HepG2 (cell line): Measurements from ENCODE around the gene RNASE12.

ENCODE experiments used
- JUN ChIP-seq: sonication (generic); formaldehyde crosslinking; IDR thresholded peaks from 2 replicates; pipeline ENCODE4 v1.4.0; 2020; ENCODE audit warnings: mild to moderate bottlenecking, missing genetic modification reagents
- POLR2A ChIP-seq, 2 experiments: IDR thresholded peaks; 2 replicates each; pipeline ENCODE4 v1.6.1; 2011; ENCODE audit warnings: low read depth in 2 of 2, low read length in 2 of 2, mild to moderate bottlenecking in 1 of 2, moderate library complexity in 1 of 2; ENCODE audit not compliant: insufficient read depth in 1 of 2
- THRA ChIP-seq: sonication (generic); formaldehyde crosslinking; IDR thresholded peaks from 2 replicates; pipeline ENCODE4 v1.4.0; 2020; ENCODE audit warnings: missing genetic modification reagents, borderline replicate concordance
- ZBTB21 ChIP-seq: sonication (generic); formaldehyde crosslinking; IDR thresholded peaks from 2 replicates; pipeline ENCODE4 v1.4.0; 2020; ENCODE audit warnings: missing genetic modification reagents
- ZNF746 ChIP-seq: sonication (generic); formaldehyde crosslinking; IDR thresholded peaks from 2 replicates; pipeline ENCODE4 v1.8.0; 2022; ENCODE audit warnings: mild to moderate bottlenecking, missing genetic modification reagents
- ZNF878 ChIP-seq: sonication (generic); formaldehyde crosslinking; IDR thresholded peaks from 2 replicates; pipeline ENCODE4 v1.8.1; 2023; ENCODE audit warnings: mild to moderate bottlenecking, missing genetic modification reagents, moderate library complexity
- TF ChIP-seq, protein P1 (sequence below): sonication (generic); formaldehyde crosslinking; IDR thresholded peaks from 2 replicates; pipeline ENCODE4 v1.4.0; 2020; ENCODE audit warnings: mild to moderate bottlenecking, missing genetic modification reagents, borderline replicate concordance
- TF ChIP-seq, protein P2 (sequence below): sonication (generic); formaldehyde crosslinking; IDR thresholded peaks from 2 replicates; pipeline ENCODE4 v1.4.0; 2020; ENCODE audit warnings: mild to moderate bottlenecking, missing genetic modification reagents

DNA sequence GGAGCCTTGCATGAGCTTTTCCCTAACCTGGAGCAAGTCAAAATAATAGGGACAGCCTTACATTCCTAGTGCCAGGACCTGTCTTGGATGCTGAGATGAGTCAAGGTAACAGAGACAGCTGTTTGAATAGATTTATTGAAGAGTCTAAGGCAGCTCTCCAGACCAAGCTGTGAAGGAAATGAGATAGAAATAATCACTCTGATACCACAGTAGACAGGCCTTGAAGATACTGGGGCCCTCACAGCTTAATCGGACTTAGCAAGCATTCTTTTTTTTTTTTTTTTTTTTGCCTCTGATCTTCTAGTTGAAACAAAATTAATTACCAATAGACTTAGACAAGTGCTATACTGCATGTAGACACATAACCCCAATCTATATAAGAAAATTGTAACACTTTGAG lies 27.2 kb downstream of the RNASE12 start:
- TF ChIP-seq JUN (CRISPR knock-in tag) (no peak), ZNF746 (CRISPR knock-in tag) (no peak), ZBTB21 (CRISPR knock-in tag) (no peak), ZNF878 (CRISPR knock-in tag) (no peak), THRA (CRISPR knock-in tag) (no peak), POLR2A (IDR thresholded peaks at IDR 0.05; ENCODE audit: insufficient read depth in 1 of 2, low read depth in 2 of 2, low read length in 2 of 2) (no peak)
- TF ChIP-seq, protein P1, sequence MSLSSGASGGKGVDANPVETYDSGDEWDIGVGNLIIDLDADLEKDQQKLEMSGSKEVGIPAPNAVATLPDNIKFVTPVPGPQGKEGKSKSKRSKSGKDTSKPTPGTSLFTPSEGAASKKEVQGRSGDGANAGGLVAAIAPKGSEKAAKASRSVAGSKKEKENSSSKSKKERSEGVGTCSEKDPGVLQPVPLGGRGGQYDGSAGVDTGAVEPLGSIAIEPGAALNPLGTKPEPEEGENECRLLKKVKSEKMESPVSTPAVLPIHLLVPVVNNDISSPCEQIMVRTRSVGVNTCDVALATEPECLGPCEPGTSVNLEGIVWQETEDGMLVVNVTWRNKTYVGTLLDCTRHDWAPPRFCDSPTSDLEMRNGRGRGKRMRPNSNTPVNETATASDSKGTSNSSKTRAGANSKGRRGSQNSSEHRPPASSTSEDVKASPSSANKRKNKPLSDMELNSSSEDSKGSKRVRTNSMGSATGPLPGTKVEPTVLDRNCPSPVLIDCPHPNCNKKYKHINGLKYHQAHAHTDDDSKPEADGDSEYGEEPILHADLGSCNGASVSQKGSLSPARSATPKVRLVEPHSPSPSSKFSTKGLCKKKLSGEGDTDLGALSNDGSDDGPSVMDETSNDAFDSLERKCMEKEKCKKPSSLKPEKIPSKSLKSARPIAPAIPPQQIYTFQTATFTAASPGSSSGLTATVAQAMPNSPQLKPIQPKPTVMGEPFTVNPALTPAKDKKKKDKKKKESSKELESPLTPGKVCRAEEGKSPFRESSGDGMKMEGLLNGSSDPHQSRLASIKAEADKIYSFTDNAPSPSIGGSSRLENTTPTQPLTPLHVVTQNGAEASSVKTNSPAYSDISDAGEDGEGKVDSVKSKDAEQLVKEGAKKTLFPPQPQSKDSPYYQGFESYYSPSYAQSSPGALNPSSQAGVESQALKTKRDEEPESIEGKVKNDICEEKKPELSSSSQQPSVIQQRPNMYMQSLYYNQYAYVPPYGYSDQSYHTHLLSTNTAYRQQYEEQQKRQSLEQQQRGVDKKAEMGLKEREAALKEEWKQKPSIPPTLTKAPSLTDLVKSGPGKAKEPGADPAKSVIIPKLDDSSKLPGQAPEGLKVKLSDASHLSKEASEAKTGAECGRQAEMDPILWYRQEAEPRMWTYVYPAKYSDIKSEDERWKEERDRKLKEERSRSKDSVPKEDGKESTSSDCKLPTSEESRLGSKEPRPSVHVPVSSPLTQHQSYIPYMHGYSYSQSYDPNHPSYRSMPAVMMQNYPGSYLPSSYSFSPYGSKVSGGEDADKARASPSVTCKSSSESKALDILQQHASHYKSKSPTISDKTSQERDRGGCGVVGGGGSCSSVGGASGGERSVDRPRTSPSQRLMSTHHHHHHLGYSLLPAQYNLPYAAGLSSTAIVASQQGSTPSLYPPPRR (CRISPR knock-in tag): no peak
- TF ChIP-seq, protein P2, sequence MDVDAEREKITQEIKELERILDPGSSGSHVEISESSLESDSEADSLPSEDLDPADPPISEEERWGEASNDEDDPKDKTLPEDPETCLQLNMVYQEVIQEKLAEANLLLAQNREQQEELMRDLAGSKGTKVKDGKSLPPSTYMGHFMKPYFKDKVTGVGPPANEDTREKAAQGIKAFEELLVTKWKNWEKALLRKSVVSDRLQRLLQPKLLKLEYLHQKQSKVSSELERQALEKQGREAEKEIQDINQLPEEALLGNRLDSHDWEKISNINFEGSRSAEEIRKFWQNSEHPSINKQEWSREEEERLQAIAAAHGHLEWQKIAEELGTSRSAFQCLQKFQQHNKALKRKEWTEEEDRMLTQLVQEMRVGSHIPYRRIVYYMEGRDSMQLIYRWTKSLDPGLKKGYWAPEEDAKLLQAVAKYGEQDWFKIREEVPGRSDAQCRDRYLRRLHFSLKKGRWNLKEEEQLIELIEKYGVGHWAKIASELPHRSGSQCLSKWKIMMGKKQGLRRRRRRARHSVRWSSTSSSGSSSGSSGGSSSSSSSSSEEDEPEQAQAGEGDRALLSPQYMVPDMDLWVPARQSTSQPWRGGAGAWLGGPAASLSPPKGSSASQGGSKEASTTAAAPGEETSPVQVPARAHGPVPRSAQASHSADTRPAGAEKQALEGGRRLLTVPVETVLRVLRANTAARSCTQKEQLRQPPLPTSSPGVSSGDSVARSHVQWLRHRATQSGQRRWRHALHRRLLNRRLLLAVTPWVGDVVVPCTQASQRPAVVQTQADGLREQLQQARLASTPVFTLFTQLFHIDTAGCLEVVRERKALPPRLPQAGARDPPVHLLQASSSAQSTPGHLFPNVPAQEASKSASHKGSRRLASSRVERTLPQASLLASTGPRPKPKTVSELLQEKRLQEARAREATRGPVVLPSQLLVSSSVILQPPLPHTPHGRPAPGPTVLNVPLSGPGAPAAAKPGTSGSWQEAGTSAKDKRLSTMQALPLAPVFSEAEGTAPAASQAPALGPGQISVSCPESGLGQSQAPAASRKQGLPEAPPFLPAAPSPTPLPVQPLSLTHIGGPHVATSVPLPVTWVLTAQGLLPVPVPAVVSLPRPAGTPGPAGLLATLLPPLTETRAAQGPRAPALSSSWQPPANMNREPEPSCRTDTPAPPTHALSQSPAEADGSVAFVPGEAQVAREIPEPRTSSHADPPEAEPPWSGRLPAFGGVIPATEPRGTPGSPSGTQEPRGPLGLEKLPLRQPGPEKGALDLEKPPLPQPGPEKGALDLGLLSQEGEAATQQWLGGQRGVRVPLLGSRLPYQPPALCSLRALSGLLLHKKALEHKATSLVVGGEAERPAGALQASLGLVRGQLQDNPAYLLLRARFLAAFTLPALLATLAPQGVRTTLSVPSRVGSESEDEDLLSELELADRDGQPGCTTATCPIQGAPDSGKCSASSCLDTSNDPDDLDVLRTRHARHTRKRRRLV (CRISPR knock-in tag): no peak
